H9 (cell line): ENCODE measurements around the gene CCDC148. TPM values are rescaled to one million over a fixed set of nuclear protein-coding genes. Genes with fewer than 3 reads are reported as not detected.
A peak's percentile ranks its signal among the peaks of the same experiment; 100 is the strongest.

Experiments
- DNase-seq: peaks from one replicate; pipeline ENCODE4 v3.0.0-alpha.2; 2017
- H2AFZ ChIP-seq: one replicate; pipeline ENCODE4 v1.6.1; 2013; ENCODE audit warnings: mild to moderate bottlenecking, low read length, control low read depth, moderate library complexity
- H2AK5ac ChIP-seq: 2 replicates; pipeline ENCODE4 v1.6.1; 2013; ENCODE audit warnings: low read length, control low read depth, mixed read lengths; ENCODE audit not compliant: insufficient read length
- H2BK120ac ChIP-seq: one replicate; pipeline ENCODE4 v1.6.1; 2013; ENCODE audit warnings: low read depth, mild to moderate bottlenecking, low read length, control low read depth, inconsistent platforms; ENCODE audit not compliant: poor library complexity, severe bottlenecking
- H2BK12ac ChIP-seq: 2 replicates; pipeline ENCODE4 v1.6.1; 2013; ENCODE audit warnings: low read length, control low read depth, mixed read lengths, low read depth; ENCODE audit not compliant: insufficient read length
- H2BK15ac ChIP-seq: 2 replicates; pipeline ENCODE4 v1.6.1; 2013; ENCODE audit warnings: low read depth, low read length, control low read depth
- H2BK20ac ChIP-seq: one replicate; pipeline ENCODE4 v1.6.1; 2013; ENCODE audit warnings: low read depth, mild to moderate bottlenecking, low read length, control low read depth, inconsistent platforms; ENCODE audit not compliant: poor library complexity, severe bottlenecking
- H2BK5ac ChIP-seq: 2 replicates; pipeline ENCODE4 v1.6.1; 2013; ENCODE audit warnings: low read length, control low read depth, mixed read lengths; ENCODE audit not compliant: insufficient read length
- H3K14ac ChIP-seq: 2 replicates; pipeline ENCODE4 v1.6.1; 2013; ENCODE audit warnings: low read length, control low read depth; ENCODE audit not compliant: insufficient read depth
- H3K18ac ChIP-seq: 2 replicates; pipeline ENCODE4 v1.6.1; 2013; ENCODE audit warnings: low read depth, mild to moderate bottlenecking, mixed read lengths, low read length, control low read depth; ENCODE audit not compliant: insufficient read length
- H3K23ac ChIP-seq: 2 replicates; pipeline ENCODE4 v1.6.1; 2013; ENCODE audit warnings: low read length, control low read depth, mixed read lengths, low read depth; ENCODE audit not compliant: insufficient read length
- H3K23me2 ChIP-seq: 2 replicates; pipeline ENCODE4 v1.6.1; 2013; ENCODE audit warnings: low read depth, mild to moderate bottlenecking, mixed read lengths, low read length, control low read depth; ENCODE audit not compliant: insufficient read length, poor library complexity, severe bottlenecking
- H3K27ac ChIP-seq: 2 replicates; pipeline ENCODE4 v1.5.1; 2013; ENCODE audit warnings: low read length, control low read depth, mixed read lengths, low read depth; ENCODE audit not compliant: insufficient read length
- H3K27me3 ChIP-seq: 2 replicates; pipeline ENCODE4 v1.6.1; 2013; ENCODE audit warnings: low read length, control low read depth, inconsistent platforms; ENCODE audit not compliant: insufficient read depth
- H3K4ac ChIP-seq: 2 replicates; pipeline ENCODE4 v1.6.1; 2013; ENCODE audit warnings: low read depth, mild to moderate bottlenecking, control low read depth, inconsistent platforms, low read length, moderate library complexity
- H3K4me1 ChIP-seq: 2 replicates; pipeline ENCODE4 v1.6.1; 2013; ENCODE audit warnings: low read length, control low read depth, inconsistent platforms; ENCODE audit not compliant: insufficient read depth
- H3K4me2 ChIP-seq: 2 replicates; pipeline ENCODE4 v1.6.1; 2013; ENCODE audit warnings: low read length, control low read depth, mixed read lengths; ENCODE audit not compliant: insufficient read length, insufficient read depth
- H3K56ac ChIP-seq: 2 replicates; pipeline ENCODE4 v1.6.1; 2013; ENCODE audit warnings: low read depth, mild to moderate bottlenecking, mixed read lengths, low read length, control low read depth; ENCODE audit not compliant: insufficient read length
- H3K79me1 ChIP-seq: 2 replicates; pipeline ENCODE4 v1.6.1; 2013; ENCODE audit warnings: low read depth, mild to moderate bottlenecking, moderate library complexity, low read length, control low read depth, inconsistent platforms; ENCODE audit not compliant: insufficient read depth, poor library complexity, severe bottlenecking
- H3K79me2 ChIP-seq: 2 replicates; pipeline ENCODE4 v1.6.1; 2013; ENCODE audit warnings: low read length, control low read depth, inconsistent platforms; ENCODE audit not compliant: insufficient read depth
- H3K9ac ChIP-seq: 2 replicates; pipeline ENCODE4 v1.6.1; 2013; ENCODE audit warnings: low read length, control low read depth, mixed read lengths; ENCODE audit not compliant: insufficient read length; ENCODE audit errors: extremely low read depth
- H3K9me3 ChIP-seq: one replicate; pipeline ENCODE4 v1.6.1; 2013; ENCODE audit warnings: low read depth, low read length, inconsistent platforms; ENCODE audit not compliant: control insufficient read depth
- H3T11ph ChIP-seq: one replicate; pipeline ENCODE4 v1.6.1; 2013; ENCODE audit warnings: mild to moderate bottlenecking, low read length, control low read depth, inconsistent platforms
- H4K20me1 ChIP-seq: one replicate; pipeline ENCODE4 v1.6.1; 2013; ENCODE audit not compliant: control insufficient read depth, insufficient read length, insufficient read depth
- H4K5ac ChIP-seq: 2 replicates; pipeline ENCODE4 v1.6.1; 2013; ENCODE audit warnings: low read depth, mild to moderate bottlenecking, mixed read lengths, low read length, control low read depth; ENCODE audit not compliant: insufficient read length
- H4K8ac ChIP-seq: replicated peaks from 2 replicates; pipeline ENCODE4 v1.6.1; 2013; ENCODE audit warnings: low read length, control low read depth, mixed read lengths, low read depth; ENCODE audit not compliant: insufficient read length
- H4K91ac ChIP-seq: 2 replicates; pipeline ENCODE4 v1.6.1; 2013; ENCODE audit warnings: low read depth, mild to moderate bottlenecking, moderate library complexity, mixed read lengths, low read length, control low read depth; ENCODE audit not compliant: insufficient read length
- H3K27ac Mint-ChIP-seq, 3 experiments: 2 replicates in 2 of 3; 3 replicates in 1 of 3; pipeline ENCODE4 v1.8.0; 2020 to 2021; ENCODE audit warnings: mixed read lengths in 3 of 3, mild to moderate bottlenecking in 1 of 3, moderate library complexity in 1 of 3
- H3K27me3 Mint-ChIP-seq: 2 replicates; pipeline ENCODE4 v1.8.0; 2021; ENCODE audit warnings: low read depth, mild to moderate bottlenecking, moderate library complexity, mixed read lengths
- H3K36me3 Mint-ChIP-seq, 3 experiments: 2 replicates in 2 of 3; 3 replicates in 1 of 3; pipeline ENCODE4 v1.8.0; 2020 to 2021; ENCODE audit warnings: low read depth in 3 of 3, mixed read lengths in 3 of 3; ENCODE audit not compliant: insufficient read depth in 1 of 3
- H3K4me1 Mint-ChIP-seq, 2 experiments: 2 replicates each; pipeline ENCODE4 v1.8.0; 2020; ENCODE audit warnings: mixed read lengths in 2 of 2
- H3K4me3 Mint-ChIP-seq, 2 experiments: 2 replicates in 1 of 2; 3 replicates in 1 of 2; pipeline ENCODE4 v1.8.0; 2020 to 2021; ENCODE audit warnings: mild to moderate bottlenecking in 2 of 2, mixed read lengths in 2 of 2, moderate library complexity in 1 of 2
- H3K9me3 Mint-ChIP-seq, 2 experiments: 2 replicates in 1 of 2; 3 replicates in 1 of 2; pipeline ENCODE4 v1.8.0; 2020; ENCODE audit warnings: mild to moderate bottlenecking in 2 of 2, mixed read lengths in 2 of 2, moderate library complexity in 1 of 2
- WGBS: extraction: QIAGEN DNeasy Blood & Tissue Kit; methylation state at CpG from one replicate; pipeline ENCODE4 v1.1.7; 2013; ENCODE audit warnings: missing lambda C conversion rate, low lambda C conversion rate, mixed read lengths; ENCODE audit not compliant: insufficient read length; ENCODE audit errors: extremely low coverage; 5-methylcytosine and 5-hydroxymethylcytosine counted together
- total RNA-seq: library from RNA; stranded (reverse); gene quantifications from 2 replicates; pipeline ENCODE4 v1.2.1, GENCODE V29; 2021
- TF ChIP-seq, protein P1 (sequence below): fragments of 200-600 bp; sonication (generic); conservative IDR thresholded peaks from 3 replicates; pipeline ENCODE4 v1.8.0; 2021; ENCODE audit warnings: antibody characterized with exemption, mild to moderate bottlenecking

The CCDC148 gene
- total RNA-seq, 1 experiment from 2014 or later = 1.5 TPM

DNA sequence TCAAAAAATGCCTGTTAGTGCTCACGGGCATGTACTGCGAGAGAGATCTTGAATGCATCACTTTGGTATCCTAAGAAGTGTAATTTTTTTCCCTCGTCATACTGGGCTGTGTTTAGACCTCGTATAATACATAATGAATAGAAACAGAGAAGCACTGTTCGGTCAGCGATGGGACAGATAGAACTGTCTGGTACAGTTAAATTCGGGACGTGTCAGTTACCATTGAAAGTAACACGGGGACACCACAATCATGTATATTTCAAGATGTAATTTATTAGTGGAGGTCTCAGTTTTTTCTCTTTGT, 2.0 kb upstream of the CCDC148 start:
- TF ChIP-seq, protein P1, sequence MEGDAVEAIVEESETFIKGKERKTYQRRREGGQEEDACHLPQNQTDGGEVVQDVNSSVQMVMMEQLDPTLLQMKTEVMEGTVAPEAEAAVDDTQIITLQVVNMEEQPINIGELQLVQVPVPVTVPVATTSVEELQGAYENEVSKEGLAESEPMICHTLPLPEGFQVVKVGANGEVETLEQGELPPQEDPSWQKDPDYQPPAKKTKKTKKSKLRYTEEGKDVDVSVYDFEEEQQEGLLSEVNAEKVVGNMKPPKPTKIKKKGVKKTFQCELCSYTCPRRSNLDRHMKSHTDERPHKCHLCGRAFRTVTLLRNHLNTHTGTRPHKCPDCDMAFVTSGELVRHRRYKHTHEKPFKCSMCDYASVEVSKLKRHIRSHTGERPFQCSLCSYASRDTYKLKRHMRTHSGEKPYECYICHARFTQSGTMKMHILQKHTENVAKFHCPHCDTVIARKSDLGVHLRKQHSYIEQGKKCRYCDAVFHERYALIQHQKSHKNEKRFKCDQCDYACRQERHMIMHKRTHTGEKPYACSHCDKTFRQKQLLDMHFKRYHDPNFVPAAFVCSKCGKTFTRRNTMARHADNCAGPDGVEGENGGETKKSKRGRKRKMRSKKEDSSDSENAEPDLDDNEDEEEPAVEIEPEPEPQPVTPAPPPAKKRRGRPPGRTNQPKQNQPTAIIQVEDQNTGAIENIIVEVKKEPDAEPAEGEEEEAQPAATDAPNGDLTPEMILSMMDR = no peak
- no peaks in the 10 kb centered on the region for H3K79me1 ChIP-seq
- Mint-ChIP-seq H3K4me3 (peak overlapping the region; percentile 96 to 97), H3K27ac (peak overlapping the region; percentile 86 to 97 (median 94); a peak in 5 of 7 replicates), H3K4me1 (peaks cover 40 to 49% of the 10 kb centered on the region in 2 experiments), H3K27me3 (no peaks in the 10 kb centered on the region; the same call in 1 of the 2 replicates), H3K36me3 (peaks cover 0 to 3% (median 0%) of the 10 kb centered on the region in 3 experiments; a peak in 2 of 7 replicates), H3K9me3 (no peaks in the 10 kb centered on the region)
- H2BK15ac ChIP-seq = no peak overlapping the region
- no peak overlapping the region for H3K23ac ChIP-seq
- H2BK120ac ChIP-seq = no peak overlapping the region
- H3T11ph ChIP-seq = no peak overlapping the region
- WGBS = no CpG with 5 or more reads among the region's 9 CpGs
- H3K27ac ChIP-seq = no peak overlapping the region
- H4K5ac ChIP-seq = no peak overlapping the region
- H4K20me1 ChIP-seq = no peaks in the 10 kb centered on the region
- H3K23me2 ChIP-seq = peaks cover 8% of the 10 kb centered on the region
- peak overlapping the region; percentile 92 for H3K4me2 ChIP-seq
- H4K8ac ChIP-seq = no peak overlapping the region
- H3K4ac ChIP-seq = no peak overlapping the region
- no peak overlapping the region for H2AK5ac ChIP-seq
- H2AFZ ChIP-seq = no peak overlapping the region
- H3K9me3 ChIP-seq = no peaks in the 10 kb centered on the region
- H3K56ac ChIP-seq = no peak overlapping the region
- H4K91ac ChIP-seq = no peak overlapping the region
- no peak overlapping the region for H3K14ac ChIP-seq
- DNase-seq = no peak
- no peak overlapping the region for H2BK5ac ChIP-seq
- peak overlapping the region; percentile 68 for H3K9ac ChIP-seq
- no peak overlapping the region for H3K18ac ChIP-seq
- peaks cover 19% of the 10 kb centered on the region; the same call in 1 of the 2 replicates for H3K79me2 ChIP-seq
- H3K4me1 ChIP-seq = peaks cover 4% of the 10 kb centered on the region; the same call in 1 of the 2 replicates
- H3K27me3 ChIP-seq = no peaks in the 10 kb centered on the region
- no peak overlapping the region for H2BK12ac ChIP-seq
- H2BK20ac ChIP-seq = no peak overlapping the region
